Activated CD8-positive, alpha-beta memory T cell treated with anti-CD3 and anti-CD28 coated beads for 4 hours (primary cell): ENCODE measurements around the gene CLBA1.
"Not testable (repeated sequence)": the region's sequence is repeated elsewhere in the genome, so short reads cannot be mapped to it uniquely, and the experiment has no call there.

Source experiments
- DNase-seq, 2 donors: peaks; one replicate each; pipeline ENCODE4 v3.0.0-alpha.2; 2020; ENCODE audit warnings: low read depth in 2 of 2

Gene CLBA1

GRCh38 chr14:104947881-104948735 lies 37.5 kb upstream of the CLBA1 start:
- DNase-seq, result not testable (repeated sequence)

GRCh38 chr14:104948736-104949031 lies 36.9 kb upstream of the CLBA1 start:
- no peak for DNase-seq

DNA sequence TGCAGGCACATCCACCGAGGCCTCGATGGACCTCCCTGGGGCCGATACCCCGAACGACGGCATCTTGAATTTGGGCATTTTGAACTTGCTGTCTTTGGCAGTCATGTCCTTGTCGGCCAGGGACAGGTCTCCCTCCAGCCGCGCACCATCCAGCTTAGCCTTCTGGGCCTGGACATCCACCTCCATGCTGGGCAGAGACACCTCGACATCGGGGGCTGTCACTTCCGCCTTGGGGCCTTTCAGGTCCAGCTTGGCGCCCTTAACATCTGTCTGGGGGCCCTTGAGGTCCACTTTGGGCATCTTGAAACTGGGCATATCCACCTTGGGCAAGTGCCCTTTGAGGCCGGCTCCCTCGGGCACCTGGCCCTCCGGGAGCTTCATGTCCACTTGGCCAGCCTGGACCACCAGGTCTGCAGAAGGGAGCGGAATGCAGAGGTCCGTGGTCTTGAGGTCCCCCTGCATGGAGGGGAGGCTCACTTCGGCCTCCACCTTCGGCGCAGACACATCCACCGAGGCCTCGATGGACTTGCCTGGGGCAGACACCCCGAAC lies 36.1 kb upstream of the CLBA1 start:
- not testable (repeated sequence) for DNase-seq

DNA sequence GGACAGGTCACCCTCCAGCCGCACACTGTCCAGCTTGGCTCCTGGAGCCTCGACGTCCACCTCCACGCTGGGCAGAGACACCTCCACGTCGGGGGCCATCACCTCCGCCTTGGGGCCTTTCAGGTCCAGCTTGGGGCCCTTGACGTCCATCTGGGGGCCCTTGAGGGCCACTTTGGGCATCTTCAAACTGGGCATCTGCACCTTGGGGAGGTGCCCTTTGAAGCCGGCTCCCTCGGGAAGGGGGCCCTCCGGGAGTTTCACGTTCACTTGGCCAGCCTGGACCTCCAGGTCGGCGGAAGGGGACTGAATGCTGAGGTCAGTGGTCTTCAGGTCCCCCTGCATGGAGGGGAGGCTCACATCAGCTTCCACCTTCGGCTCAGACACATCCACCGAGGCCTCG lies 35.6 kb upstream of the CLBA1 start:
- DNase-seq, result no peak

- DNase-seq, result not testable (repeated sequence)
Observed at GRCh38 chr14:104950701-104951100, 34.9 kb upstream of the CLBA1 start.

DNA sequence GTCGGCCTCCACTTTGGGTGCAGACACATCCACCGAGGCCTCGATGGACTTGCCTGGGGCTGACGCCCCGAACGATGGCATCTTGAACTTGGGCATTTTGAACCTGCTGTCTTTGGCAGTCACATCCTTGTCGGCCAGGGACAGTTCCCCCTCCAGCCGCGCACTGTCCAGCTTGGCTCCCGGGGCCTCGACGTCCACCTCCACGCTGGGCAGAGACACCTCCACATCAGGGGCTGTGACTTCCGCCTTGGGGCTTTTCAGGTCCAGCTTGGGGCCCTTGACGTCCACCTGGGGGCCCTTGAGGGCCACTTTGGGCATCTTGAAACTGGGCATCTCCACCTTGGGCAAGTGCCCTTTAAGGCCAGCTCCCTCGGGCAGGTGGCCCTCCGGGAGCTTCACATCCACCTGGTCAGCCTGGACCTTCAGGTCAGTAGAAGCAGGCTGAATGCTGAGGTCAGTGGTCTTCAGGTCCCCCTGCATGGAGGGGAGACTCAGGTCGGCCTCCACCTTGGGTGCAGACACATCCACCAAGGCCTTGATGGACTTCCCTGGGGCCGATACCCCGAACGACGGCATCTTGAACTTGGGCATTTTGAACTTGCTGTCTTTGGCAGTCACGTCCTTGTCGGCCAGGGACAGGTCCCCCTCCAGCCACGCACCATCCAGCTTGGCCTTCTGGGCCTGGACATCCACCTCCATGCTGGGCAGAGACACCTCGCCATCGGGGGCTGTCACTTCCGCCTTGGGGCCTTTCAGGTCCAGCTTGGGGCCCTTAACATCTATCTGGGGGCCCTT lies 33.5 kb upstream of the CLBA1 start:
- not testable (repeated sequence) for DNase-seq

GRCh38 chr14:104953097-104953496 lies 32.5 kb upstream of the CLBA1 start:
- DNase-seq, result no peak

GRCh38 chr14:104953896-104954656 lies 31.5 kb upstream of the CLBA1 start:
- no peak for DNase-seq

DNA sequence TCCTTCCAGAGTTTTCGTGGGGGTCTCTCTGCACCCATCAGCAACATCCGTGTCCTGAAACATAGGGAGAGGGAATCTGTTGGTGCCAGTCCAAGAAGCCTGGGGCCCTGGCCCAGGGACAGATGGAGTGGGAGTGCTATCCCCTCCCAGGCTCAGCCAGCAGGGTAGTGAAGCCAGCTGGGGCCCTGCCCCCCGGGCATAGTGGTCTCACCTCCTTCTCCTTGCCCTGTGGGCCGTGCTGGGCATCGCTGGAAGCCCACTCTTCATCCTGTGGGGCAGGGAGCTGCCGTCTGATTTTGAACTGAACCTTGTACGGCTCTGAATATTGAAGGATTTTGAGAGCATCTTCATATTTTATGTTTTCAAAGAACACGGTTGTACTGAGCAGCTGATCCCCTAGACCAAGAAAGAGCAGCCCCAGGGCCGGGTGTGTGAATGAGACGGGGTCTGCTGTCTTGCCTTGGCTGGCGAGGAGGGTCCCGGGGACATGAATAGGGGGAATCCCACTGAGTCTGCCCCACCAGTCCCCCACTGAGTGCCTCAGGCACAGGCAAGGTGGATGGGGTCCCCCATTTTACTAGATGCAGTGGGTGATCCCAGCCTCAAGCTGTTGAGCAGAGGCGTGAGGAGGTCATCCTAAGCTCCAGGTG lies 30.7 kb upstream of the CLBA1 start:
- no peak for DNase-seq

DNA sequence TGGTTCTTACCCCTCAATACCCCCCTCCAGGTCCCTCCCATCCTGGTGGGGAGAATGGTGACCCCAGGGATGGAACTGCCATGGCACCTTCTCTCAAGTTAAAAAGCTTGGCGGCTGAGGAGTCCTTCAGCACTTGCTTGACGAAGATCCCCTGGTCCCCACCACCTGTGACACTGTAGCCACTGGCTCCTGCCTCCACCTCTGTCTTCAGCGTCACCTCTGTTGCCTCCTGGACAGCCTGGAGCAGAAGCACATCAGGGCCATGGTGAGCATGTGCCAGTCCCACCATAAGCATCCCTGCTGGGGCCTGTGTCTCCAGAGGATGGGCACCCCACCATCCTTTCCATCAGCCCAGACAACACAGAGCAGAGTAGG lies 30.2 kb upstream of the CLBA1 start:
- no peak for DNase-seq

DNA sequence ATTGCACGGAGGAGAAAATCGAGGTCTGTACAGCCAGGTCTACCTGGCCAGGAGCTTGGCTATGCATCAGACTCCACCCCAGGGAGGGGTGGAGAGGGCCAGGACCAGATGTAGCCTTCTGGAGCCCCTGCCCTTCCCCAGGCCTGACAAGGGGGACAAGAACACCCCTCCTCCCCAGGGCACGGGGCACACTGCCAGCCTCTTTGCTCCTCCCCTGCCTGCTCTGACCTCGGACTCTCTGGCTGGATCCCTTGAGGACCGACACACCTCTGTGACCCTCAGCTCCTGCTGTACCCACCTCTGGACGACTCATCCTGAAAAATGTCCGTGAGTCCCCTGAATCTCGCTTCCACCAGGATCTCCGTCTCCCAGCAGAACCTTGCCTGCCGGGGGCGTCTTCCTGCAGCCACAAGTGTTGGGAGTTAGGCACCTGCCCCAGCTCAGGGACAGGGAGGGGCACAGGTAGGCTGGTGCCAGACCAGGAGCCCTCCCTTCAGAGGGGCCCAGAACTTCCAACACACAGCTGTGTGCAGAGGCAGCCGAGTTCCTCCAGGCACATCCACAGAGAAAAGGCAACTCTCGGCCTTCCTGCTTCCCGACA lies 29.2 kb upstream of the CLBA1 start:
- DNase-seq, result no peak

DNA sequence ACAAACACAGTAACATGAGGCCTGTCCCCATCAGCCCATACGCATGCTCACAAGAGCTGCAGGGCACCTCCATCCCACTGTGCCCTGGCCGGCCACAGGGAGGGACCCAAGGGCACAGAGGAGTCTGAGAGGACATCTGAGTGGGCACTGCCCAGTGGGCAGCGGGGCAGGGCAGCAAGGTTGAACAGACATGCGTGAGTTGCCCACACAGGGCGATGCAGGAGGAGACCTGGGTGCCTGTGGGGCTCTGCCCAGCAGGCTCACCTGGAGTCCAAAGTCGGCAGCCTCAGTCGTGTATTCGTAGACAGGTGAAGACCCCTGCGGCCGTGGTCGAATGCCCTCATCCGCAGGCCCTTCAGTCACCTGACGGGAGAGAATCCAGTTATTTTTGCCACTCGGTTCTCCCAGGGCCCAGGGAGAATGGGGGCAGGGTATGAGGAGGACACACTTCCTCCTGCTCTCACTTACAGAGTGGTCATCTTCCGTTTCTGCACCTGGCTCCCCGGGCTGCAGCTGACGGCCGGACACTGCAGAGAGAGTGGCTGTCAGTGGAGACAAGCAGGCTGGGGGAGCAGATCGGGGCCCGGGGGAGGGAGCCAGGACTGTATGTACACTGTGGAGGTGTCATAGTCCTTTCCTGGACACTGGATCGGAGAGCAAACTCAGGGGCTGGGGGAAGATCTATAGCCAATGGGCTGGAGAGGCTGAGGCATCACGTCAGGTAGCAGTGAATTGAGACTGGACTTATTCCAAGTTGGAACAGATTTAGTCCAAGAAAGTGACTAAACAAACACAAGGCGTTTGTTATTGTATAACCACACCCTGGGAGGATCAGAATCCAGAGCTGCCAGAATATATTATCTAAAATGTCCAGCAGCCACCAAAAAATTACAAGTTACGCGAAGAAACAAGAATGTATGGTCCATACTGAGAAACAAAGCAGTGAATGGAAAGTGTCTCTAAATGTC lies 28.2 kb upstream of the CLBA1 start:
- DNase-seq, result no peak

DNA sequence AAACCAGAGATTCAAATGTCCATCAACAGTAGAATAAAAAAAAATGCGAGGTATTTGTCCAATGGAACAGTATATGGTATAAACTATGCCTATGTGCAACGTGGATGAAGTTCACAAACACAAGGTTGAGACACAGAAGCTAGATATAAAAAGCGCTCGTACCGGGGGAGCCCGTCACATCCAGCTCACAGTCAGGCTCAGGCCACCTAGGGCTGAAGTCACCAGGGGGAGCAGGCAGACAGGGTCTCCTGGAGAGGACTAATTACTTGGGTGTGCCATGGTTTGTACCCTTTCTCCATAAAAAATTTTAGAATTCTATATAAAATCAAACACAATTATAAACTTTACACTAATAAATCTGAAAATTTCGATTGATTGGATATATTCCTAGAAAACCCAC lies 21.0 kb upstream of the CLBA1 start:
- DNase-seq, result no peak

DNA sequence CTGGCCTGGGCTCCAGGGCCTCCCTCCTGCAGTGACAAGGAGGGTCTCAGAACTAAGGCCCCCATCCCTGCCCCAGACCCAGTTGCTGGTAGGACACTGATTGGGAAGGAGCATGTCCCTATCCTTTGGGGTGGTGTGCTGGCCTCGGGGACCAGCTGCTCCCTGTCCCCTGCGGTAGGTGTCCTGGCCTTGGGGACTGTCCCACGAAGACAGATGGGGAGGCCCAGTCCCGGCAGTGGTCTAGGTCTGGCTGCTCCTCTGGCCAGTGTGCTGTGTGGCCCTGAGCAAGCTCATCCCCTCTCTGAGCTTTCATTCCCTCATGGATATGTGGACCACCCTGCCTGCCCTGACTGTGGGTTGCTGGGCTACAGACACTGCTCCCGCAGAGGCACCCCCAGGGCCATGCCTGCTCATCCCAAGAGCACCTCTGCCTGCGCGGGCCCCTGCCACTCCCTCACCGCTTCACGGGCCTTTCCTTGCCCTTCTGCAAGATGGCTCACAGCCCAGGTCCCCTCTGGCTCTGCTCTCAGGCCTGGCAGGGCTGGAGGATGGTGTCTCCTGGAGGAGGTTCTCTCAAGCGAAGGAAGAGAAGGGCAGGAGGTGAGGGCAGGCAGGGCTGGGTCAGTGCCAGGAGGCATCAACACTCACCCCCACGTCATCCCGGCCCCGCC lies 19.9 kb upstream of the CLBA1 start:
- DNase-seq, result no peak

DNA sequence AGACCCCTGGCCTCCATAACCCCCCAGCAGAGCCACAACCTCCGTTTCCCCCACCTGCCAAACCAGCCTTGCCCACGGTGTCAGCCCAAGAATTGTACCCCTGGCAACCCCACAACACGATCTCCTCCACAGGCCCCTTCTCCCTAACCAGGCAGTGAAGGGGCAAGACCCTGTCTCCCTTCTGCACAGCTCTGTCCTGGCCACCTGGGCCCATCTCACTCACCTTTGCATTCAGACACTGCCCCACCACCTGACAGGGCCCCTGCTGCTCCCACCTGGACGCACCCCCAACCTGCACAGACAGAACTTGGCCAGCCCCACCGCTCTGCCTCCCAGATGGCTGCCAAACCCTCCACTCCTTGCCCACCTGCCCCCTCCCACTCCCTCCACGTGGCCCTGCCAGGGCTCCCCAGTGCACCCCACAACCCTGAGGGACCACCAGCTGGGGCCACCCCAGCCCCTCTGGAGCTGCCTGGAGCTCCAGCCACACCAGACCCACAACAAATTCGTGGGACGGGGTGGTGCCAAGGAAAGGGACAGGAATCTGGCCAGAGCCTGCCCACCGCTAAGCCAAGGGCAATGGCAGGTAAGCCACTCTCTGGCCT lies 19.2 kb upstream of the CLBA1 start:
- no peak for DNase-seq

- DNase-seq, result no peak
Observed at GRCh38 chr14:104966981-104967385, 18.6 kb upstream of the CLBA1 start.

- DNase-seq, result no peak
Observed at GRCh38 chr14:104967386-104968152, 18.0 kb upstream of the CLBA1 start.

DNA sequence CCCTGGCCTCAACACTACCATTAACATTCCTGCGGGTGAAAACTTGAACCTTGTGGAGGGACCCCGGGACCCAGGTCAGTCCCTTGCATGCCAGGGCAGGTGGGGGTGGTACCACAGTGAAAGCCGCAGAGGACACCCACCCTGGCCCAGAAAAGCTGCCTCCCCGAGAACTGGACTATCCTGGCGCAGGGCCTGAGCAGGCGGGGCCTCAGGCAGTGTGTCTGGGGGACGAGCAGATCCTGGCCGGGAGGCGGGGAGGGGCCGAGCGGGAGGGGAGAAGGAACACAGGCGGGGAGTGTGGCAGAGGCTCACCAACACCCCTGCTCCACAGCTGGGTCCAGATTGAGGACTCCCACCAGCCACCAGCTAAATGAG lies 17.4 kb upstream of the CLBA1 start:
- DNase-seq, result no peak
